ENCODE results near the gene H3-3A.
"Not testable (repeated sequence)": the region's sequence is repeated elsewhere in the genome, so short reads cannot be mapped to it uniquely, and the experiment has no call there.

The H3-3A gene

DNA sequence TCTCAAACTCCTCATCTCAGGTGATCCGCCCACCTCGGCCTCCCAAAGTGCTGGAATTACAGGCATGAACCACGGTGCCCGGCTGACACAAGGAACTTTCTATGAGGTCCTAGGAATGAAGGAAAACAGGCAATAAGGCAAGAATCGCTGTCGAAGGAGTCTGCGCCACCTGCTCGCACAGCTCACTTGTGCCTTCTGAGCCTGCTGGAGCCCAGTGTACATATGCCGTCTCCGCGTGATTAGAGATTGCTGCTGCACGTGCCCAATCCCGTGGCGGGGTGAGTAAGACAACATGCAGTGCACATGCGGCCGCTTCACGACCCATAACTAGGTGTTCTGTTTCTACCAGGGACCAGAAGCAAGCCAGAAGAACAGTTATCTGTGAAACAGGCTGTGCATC is 24.3 kb downstream of the H3-3A start:
- no peak for DNase-seq

GRCh38 chr1:226091461-226091860 is 28.9 kb downstream of the H3-3A start:
- DNase-seq = no peak

- DNase-seq = not testable (repeated sequence)
Observed at GRCh38 chr1:226092048-226092820, 29.7 kb downstream of the H3-3A start.

DNA sequence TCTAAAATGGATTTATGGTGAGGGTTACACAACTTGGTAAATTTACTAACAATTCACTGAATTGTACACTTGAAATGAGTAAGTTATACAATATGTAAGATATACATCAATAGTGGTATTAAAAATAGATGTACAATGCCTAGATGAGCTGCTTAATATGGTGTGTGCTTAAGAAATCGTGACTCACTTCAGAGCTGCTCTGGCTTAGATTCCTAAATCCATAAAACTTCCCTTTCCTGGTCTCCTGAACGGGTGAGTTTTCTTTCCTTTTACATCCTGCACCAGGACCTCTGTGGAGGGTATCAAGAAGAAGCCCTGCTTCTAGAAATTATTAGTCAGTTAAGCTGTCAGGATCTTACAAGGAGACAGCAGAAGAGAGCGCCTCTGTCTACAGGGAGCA is 30.4 kb downstream of the H3-3A start:
- DNase-seq = no peak

- DNase-seq = no peak
Observed at GRCh38 chr1:226093621-226094020, 31.1 kb downstream of the H3-3A start.

DNA sequence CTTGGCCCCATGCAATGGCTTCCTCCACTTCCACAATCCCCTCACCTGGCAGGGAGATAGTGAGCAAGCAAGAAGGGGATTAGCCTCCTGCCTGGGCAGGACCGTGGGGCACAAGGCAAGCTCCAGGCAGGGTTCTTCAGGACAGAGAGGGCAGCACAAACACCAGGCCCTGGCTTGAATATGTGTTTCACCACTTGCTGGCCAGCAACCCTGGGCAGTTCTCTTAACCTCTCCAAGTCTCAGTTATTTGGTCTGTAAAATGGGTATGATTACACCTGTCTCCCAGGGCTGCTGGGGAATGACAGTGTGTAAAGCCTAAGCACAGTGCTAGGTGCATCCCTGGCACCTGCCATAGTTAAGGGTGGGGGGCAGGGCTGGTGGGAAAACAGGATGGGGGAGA is 31.9 kb downstream of the H3-3A start:
- DNase-seq = no peak

- no peak for DNase-seq
Observed at GRCh38 chr1:226095286-226095685, 32.8 kb downstream of the H3-3A start.

- no peak for DNase-seq
Observed at GRCh38 chr1:226097866-226098625, 35.5 kb downstream of the H3-3A start.

DNA sequence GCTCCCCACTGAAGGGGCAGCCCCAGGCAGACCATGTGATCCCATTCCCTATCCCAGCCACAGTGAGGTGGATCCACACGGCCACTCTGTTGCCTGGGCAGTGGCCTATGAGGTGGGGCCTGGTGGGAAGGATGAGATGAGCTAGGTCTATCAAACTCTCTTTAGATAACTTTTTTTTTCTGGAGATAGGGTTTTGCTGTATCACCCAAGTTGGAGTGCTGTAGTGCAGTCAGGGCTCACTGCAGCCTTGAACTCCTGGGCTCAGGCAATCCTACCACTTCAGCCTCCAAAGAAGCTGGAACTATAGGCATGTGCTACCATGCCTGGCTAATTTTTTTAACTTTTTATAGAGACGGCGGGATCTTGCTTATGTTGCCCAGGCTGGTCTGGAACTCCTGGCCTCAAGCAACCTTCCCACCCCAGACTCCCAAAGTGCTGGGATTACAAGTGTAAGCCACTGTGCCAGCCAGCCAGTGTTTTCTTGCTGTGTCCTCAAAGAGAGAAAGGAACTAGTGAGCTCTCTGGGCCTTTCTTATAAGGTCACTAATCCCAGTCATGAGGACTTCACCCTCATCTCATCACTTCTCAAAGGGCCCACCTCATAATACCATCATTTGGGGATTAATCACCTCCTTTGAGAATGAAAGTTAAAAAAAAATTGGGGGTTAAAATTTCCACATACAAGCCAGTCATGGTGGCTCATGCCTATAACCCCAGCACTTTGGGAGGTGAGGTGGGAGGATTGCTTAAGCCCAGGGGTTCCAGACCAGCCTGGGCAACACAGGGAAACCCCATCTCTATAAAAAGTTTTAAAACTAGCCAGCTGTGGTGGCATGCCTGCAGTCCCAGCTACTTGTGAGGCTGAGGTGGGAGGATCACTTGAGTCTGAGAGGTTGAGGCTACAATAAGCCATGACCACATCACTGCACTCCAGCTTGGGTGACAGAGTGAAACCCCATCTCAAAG is 36.6 kb downstream of the H3-3A start:
- DNase-seq = no peak

DNA sequence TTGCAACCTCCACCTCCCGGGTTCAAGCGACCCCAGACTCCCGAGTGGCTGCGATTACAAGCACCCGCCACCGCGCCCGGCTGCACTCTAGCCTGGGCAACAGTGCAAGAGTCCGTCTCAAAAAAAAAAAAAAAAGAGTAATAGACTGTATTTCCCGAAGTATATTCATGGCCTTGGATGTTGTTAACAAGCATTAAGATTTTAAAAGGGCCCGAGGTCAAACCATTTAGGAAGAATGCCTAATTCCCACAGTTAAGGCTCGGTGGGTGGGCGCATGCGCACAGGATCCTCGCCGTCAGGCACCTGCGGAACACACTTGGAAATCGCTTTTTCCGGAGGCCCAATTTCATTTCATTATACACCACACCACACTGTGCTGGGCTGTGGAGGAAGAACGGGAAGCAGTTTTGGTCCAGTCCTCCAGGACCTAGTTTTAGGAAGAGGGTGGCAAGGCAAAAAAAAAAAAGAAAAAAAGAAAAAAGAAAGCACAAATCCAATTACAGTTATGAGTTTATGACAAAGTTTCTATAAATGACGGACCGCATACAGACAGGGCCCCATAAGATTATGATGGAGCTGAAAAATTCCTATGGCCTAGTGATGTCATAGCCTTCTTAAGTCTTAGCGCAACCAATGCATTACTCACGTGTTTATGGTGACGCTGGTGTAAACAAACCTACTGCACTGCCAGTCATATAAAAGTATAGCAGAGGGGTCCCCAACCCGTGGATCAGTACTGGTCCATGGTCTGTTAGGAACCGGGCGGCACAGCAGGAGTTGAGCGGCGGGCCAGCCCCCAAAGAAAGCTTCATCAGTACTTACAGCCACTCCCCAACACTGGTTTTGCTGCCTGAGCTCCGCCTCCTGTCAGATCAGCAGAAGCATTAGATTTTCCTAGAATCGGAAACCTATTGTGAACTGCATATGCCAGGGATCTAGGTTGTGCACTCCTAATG is 38.2 kb downstream of the H3-3A start:
- DNase-seq = no peak

GRCh38 chr1:226104671-226105121 is 42.2 kb downstream of the H3-3A start:
- no peak for DNase-seq

DNA sequence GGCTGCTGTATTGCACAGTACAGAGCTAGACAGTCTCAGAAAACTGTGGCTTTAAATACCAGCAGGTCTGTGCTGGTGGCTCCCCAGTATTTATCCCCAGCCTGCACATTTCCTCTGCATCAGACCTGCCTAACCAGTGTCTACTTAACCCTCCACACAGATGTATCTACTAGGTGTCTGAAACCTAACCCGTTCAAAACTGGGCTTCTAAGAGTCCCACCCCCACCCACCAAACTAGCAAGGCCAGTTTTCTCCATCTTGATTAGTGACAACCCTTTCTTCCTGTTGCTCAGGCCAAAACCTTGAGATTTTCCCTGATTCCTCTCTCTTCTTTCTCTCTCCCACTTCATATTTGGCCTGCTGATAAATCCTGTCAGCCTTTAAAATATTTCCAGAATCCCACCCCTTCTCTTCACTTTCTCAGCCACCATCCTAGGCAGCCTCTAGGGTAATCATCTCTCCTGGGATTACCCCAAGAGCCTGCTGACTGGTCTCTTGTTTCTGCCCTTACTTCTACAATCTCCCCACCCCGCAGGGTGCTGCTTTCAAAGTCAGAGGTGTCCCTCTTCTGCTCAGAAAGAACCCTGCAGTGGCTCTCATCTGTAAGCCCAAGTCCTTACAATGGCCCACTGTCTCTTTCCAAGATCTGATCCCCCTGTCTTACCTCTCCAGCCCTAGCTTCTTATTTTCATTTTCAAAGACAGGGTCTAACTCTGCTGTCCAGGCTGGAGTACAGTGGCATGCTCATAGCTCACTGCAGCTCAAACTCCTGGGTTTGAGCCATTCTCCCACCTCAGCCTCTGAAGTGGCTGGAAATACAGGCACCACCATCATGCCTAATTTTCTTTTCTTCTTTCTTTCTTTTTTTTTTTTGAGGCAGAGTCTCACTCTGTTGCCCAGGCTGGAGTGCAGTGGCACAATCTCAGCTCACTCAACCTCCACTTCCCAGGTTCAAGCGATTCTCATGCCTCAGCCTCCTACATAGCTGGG is 45.2 kb downstream of the H3-3A start:
- DNase-seq = no peak

GRCh38 chr1:226108935-226109828 is 46.7 kb downstream of the H3-3A start:
- no peak for DNase-seq

DNA sequence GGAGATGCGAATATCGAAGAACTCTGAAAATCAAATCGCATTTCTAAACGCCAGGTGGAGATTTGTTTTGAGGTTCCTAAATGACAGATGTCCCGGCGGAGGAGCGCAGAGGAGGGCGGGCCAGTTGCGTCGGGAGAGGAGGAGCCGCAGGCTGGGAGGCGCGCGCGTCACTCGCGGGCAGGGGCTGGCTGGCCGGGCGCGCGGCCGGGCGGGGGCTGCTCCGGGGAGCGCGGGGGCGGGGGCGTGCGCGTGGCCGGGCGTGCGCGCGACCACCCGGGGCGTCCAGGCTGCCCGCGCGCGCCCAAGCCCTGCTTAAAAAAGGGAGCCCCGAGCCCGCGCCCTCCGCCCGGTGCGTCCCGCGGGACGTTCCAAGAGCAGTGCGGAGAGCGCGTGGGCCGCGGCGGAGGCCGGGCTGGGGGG is 47.3 kb downstream of the H3-3A start:
- DNase-seq = peak; percentile 67

GRCh38 chr1:226110249-226111097 is 48.0 kb downstream of the H3-3A start:
- DNase-seq = peak; percentile 43

- no peak for DNase-seq
Observed at GRCh38 chr1:226111098-226111882, 48.8 kb downstream of the H3-3A start.

DNA sequence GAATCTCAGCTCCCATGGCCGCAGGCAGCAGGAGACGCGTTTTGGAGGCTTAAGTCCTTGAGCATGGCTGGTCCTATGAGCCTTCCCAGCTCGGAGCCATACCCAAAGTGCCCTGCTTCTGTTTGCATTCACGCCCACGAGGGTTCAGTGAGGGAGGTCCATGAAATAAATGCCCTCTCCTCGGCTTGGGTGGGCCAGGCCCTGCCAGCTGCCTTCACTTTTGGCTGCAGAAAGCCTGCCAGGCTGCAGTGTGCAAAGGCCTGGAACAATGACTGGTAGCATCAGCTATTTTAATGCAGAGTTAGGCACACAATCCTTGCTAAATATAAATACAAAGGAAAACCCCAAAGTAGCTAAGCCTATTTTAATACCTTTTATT is 49.4 kb downstream of the H3-3A start:
- no peak for DNase-seq

DNA sequence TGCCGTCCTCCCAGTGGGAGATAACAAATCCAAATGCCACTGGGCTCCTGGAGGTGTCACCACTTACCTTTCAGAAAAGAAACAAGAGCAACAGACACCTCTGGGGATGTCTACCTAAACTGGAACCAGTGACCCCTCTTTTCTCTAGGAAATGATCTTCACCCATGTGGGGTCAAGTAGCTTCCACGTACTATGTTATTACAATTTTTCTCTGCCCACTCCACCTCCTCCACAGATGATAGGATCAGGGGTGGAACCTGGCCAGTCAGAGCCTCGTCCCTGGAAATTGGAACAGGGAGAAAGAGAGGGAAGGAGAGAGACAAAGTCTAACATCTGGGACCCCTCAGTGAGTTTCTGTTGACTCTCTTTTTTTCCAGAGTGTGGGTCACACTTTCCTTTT is 50.1 kb downstream of the H3-3A start:
- DNase-seq = no peak
